ENCODE measurements around the gene ADAMTS10.

DNA sequence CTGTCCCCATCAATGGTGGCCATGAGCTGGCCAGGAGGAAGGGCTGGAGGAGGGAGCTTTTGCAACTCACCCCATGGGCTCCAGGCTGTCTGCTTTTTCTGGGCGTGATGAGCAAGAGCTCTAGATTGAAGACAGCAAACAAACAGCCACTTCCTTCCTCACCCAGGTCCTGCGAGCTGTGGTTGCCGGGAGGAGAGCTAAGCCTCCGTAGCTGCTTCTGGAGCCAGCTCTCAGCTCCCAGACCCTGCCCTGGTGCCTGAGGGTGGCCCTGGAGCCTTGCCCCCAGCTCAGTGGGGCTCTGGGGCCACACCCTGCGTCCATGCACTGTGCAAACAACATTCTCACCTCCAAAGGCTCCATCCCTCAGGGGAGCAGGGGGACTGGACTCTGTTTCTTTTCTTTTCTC lies 39.5 kb downstream of the ADAMTS10 start:
- no peak for TF ChIP-seq EZH2 (IDR thresholded peaks at IDR 0.05)
- TF ChIP-seq, protein P1, sequence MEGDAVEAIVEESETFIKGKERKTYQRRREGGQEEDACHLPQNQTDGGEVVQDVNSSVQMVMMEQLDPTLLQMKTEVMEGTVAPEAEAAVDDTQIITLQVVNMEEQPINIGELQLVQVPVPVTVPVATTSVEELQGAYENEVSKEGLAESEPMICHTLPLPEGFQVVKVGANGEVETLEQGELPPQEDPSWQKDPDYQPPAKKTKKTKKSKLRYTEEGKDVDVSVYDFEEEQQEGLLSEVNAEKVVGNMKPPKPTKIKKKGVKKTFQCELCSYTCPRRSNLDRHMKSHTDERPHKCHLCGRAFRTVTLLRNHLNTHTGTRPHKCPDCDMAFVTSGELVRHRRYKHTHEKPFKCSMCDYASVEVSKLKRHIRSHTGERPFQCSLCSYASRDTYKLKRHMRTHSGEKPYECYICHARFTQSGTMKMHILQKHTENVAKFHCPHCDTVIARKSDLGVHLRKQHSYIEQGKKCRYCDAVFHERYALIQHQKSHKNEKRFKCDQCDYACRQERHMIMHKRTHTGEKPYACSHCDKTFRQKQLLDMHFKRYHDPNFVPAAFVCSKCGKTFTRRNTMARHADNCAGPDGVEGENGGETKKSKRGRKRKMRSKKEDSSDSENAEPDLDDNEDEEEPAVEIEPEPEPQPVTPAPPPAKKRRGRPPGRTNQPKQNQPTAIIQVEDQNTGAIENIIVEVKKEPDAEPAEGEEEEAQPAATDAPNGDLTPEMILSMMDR (IDR thresholded peaks at IDR 0.05 in 2 of 3, conservative IDR thresholded peaks at IDR 0.05 in 1 of 3; ENCODE audit: borderline replicate concordance in 1 of 3, insufficient read depth in 1 of 3, low read depth in 2 of 3, low read length in 2 of 3): no peak
